ENCODE data around the gene CHEK1. TPM values are rescaled to one million over a fixed set of nuclear protein-coding genes. Genes with fewer than 3 reads are reported as not detected.

Gene CHEK1
- total and polyA plus RNA-seq, 9 of the 15 experiments (the other 6 are each of a cell fraction or from before 2014, with no cell fraction given), result 62.6 to 108 (median 87.5) TPM

- TF ChIP-seq ATF6 (CRISPR knock-in tag; IDR thresholded peaks at IDR 0.05), result no peak
- TF ChIP-seq CEBPB (tag; IDR thresholded peaks at IDR 0.05), result peak; percentile 90
- TF ChIP-seq ILK (tag; IDR thresholded peaks at IDR 0.05; ENCODE audit: borderline replicate concordance, low read depth), result no peak
- 0 out of 2 replicates have a peak, but pooled peaks have one; percentile 7 for TF ChIP-seq JUN (IDR thresholded peaks at IDR 0.05; ENCODE audit: borderline replicate concordance, low read depth, low read length)
- TF ChIP-seq JUN (CRISPR knock-in tag; IDR thresholded peaks at IDR 0.05; ENCODE audit: borderline replicate concordance), result no peak
- TF ChIP-seq SMC3 (conservative IDR thresholded peaks at IDR 0.05; ENCODE audit: insufficient read depth, low read depth, low read length), result 0 out of 2 replicates have a peak, but pooled peaks have one; percentile 13
- TF ChIP-seq KDM1A (IDR thresholded peaks at IDR 0.05), result peak; percentile 50 to 72; a peak in 2 of 4 replicates
- peak; percentile 51; the same call in 1 of the 2 replicates for TF ChIP-seq SPI1 (IDR thresholded peaks at IDR 0.05; ENCODE audit: borderline replicate concordance, low read depth, low read length)
- TF ChIP-seq AFF1 (IDR thresholded peaks at IDR 0.05; ENCODE audit: low read depth in 1 of 2, partially characterized antibody in 2 of 2), result peak in 1 of 2 experiments; percentile 7
- TF ChIP-seq RCOR1 (IDR thresholded peaks at IDR 0.05; ENCODE audit: borderline replicate concordance in 1 of 2, low read depth in 2 of 2, low read length in 2 of 2), result peak; percentile 44 to 49; a peak in 3 of 4 replicates
- TF ChIP-seq HINFP (tag; conservative IDR thresholded peaks at IDR 0.05; ENCODE audit: low read depth), result no peak
- TF ChIP-seq U2AF2 (optimal IDR thresholded peaks at IDR 0.05; ENCODE audit: low read depth, low read length), result no peak
- TF ChIP-seq OTX1 (CRISPR knock-in tag; IDR thresholded peaks at IDR 0.05), result peak; percentile 57; the same call in 1 of the 2 replicates
- TF ChIP-seq MXI1 (IDR thresholded peaks at IDR 0.05; ENCODE audit: low read depth, low read length), result peak; percentile 42; the same call in 1 of the 2 replicates
- TF ChIP-seq ASH1L (IDR thresholded peaks at IDR 0.05; ENCODE audit: borderline replicate concordance, low read depth, partially characterized antibody), result no peak
- TF ChIP-seq BMI1 (IDR thresholded peaks at IDR 0.05; ENCODE audit: low read length), result 0 out of 2 replicates have a peak, but pooled peaks have one; percentile 6
- TF ChIP-seq ATF2 (CRISPR knock-in tag; IDR thresholded peaks at IDR 0.05), result no peak
Observed at GRCh38 chr11:125626288-125626950, 1.5 kb downstream of the CHEK1 start (continued).
